ENCODE data around the gene FLVCR2.

Gene FLVCR2

DNA sequence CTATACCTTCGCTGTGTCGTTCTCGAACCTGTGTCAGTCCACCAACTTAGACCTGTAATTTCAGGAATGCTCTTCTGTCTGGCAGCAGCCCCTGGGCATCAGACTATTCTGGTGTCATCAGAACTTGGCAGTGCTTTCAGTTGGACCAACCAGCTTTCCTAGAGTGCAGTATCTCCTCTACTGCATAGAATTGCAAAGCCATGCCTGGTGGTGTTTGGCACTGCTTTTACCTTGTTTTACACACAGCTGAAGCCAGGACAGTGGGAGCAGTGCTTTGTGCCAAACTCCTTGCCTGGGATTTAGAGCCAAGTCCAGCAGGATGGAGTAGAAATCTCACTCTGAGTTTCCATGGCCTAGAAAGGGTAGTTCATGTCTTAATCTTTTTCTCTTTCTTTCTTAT is 1.5 kb downstream of the FLVCR2 start:
- CTCF ChIA-PET: interaction anchor here (0.6 kb wide), 1 partner anchor 327 kb away, joined by 3 read pairs; no protein-coding TSS in a partner anchor
- no peak for DNase-seq (ENCODE audit: extremely low spot score)
- TF ChIP-seq FOXK2 (IDR thresholded peaks at IDR 0.05) (no peak), HDGF (IDR thresholded peaks at IDR 0.05; ENCODE audit: borderline replicate concordance) (no peak), NFRKB (IDR thresholded peaks at IDR 0.05) (no peak), CTBP1 (IDR thresholded peaks at IDR 0.05; ENCODE audit: borderline replicate concordance) (no peak), L3MBTL2 (conservative IDR thresholded peaks at IDR 0.05) (no peak), LEF1 (IDR thresholded peaks at IDR 0.05; ENCODE audit: borderline replicate concordance) (no peak), SP1 (IDR thresholded peaks at IDR 0.05) (no peak), ARNT (IDR thresholded peaks at IDR 0.05) (no peak), FOXA1 (IDR thresholded peaks at IDR 0.05) (no peak), BHLHE40 (IDR thresholded peaks at IDR 0.05; ENCODE audit: borderline replicate concordance) (no peak), TARDBP (IDR thresholded peaks at IDR 0.05) (no peak)
- TF ChIP-seq, protein P1, sequence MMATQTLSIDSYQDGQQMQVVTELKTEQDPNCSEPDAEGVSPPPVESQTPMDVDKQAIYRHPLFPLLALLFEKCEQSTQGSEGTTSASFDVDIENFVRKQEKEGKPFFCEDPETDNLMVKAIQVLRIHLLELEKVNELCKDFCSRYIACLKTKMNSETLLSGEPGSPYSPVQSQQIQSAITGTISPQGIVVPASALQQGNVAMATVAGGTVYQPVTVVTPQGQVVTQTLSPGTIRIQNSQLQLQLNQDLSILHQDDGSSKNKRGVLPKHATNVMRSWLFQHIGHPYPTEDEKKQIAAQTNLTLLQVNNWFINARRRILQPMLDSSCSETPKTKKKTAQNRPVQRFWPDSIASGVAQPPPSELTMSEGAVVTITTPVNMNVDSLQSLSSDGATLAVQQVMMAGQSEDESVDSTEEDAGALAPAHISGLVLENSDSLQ (IDR thresholded peaks at IDR 0.05): no peak
- POLR2A ChIA-PET: interaction anchor here (4.0 kb wide), 1 partner anchor 81 kb away, joined by 26 read pairs; the partner anchor contains the start of genes ERG28 and TTLL5

DNA sequence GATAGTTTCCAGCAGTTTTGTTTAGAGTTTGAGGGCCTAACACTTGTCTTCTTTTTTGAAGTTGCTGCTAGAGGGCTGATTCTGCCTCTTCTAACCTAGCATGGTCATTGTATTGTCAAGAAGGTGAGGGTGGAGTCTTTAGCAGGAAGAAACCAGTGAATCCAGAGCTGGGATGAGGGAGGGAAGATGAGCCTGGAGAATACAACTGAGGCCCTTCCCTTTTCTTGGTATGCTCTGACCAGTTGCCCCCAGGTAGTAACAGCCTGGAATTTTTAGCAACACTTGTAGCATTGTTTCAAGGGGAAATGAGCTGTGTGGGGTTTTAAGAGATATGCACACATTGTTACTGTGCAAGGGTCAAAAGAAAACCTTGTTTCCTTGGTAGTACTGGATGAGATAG is 9.0 kb downstream of the FLVCR2 start:
- ChIA-PET CTCF (no interaction called here), POLR2A (no interaction called here)
- TF ChIP-seq HDGF (IDR thresholded peaks at IDR 0.05; ENCODE audit: borderline replicate concordance) (no peak), TARDBP (IDR thresholded peaks at IDR 0.05) (no peak), FOXA1 (IDR thresholded peaks at IDR 0.05) (no peak), SP1 (IDR thresholded peaks at IDR 0.05) (no peak), FOXK2 (IDR thresholded peaks at IDR 0.05) (no peak), CTBP1 (IDR thresholded peaks at IDR 0.05; ENCODE audit: borderline replicate concordance) (no peak), LEF1 (IDR thresholded peaks at IDR 0.05; ENCODE audit: borderline replicate concordance) (no peak), FOXM1 (IDR thresholded peaks at IDR 0.05; ENCODE audit: borderline replicate concordance) (no peak), ARNT (IDR thresholded peaks at IDR 0.05) (no peak), NFRKB (IDR thresholded peaks at IDR 0.05) (no peak), BHLHE40 (IDR thresholded peaks at IDR 0.05; ENCODE audit: borderline replicate concordance) (no peak)
- TF ChIP-seq, protein P1 (IDR thresholded peaks at IDR 0.05): no peak
- no peak for DNase-seq (ENCODE audit: extremely low spot score)

DNA sequence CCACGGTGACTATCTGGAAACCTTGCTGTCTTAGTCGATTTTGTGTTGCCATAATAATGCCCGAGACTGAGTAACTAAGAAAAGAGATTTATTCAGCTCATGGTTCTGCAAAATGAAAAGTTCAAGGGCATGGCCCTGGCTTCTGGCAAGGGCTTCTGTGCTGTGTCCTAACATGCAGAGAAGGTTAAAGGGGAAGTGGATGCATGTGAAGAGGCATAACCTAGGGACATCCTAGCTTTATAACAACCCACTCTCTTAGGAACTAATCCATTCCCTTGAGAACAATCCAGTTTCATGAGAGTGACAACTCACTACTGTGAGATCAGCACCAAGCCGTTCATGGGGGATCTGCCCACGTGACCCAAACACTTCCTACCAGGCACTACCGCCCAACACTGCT is 11.5 kb downstream of the FLVCR2 start:
- POLR2A ChIA-PET: no interaction called here
- DNase-seq (ENCODE audit: extremely low spot score): no peak
- no peak for TF ChIP-seq SP1 (IDR thresholded peaks at IDR 0.05)
- no peak for TF ChIP-seq ZNF384 (IDR thresholded peaks at IDR 0.05)
- no peak for TF ChIP-seq FOXK2 (IDR thresholded peaks at IDR 0.05)
- no peak for TF ChIP-seq BHLHE40 (IDR thresholded peaks at IDR 0.05; ENCODE audit: borderline replicate concordance)
- no peak for TF ChIP-seq FOXM1 (IDR thresholded peaks at IDR 0.05; ENCODE audit: borderline replicate concordance)
- TF ChIP-seq L3MBTL2 (conservative IDR thresholded peaks at IDR 0.05): no peak
- TF ChIP-seq FOXA1 (IDR thresholded peaks at IDR 0.05): no peak
- no peak for TF ChIP-seq CTBP1 (IDR thresholded peaks at IDR 0.05; ENCODE audit: borderline replicate concordance)
- TF ChIP-seq SUZ12 (IDR thresholded peaks at IDR 0.05): no peak
- TF ChIP-seq, protein P1 (IDR thresholded peaks at IDR 0.05): no peak
- no peak for TF ChIP-seq ELF4 (IDR thresholded peaks at IDR 0.05)
- no peak for TF ChIP-seq LEF1 (IDR thresholded peaks at IDR 0.05; ENCODE audit: borderline replicate concordance)
- no peak for TF ChIP-seq HDGF (IDR thresholded peaks at IDR 0.05; ENCODE audit: borderline replicate concordance)
- TF ChIP-seq NFRKB (IDR thresholded peaks at IDR 0.05): no peak
- TF ChIP-seq TARDBP (IDR thresholded peaks at IDR 0.05): no peak
- no peak for TF ChIP-seq ARNT (IDR thresholded peaks at IDR 0.05)
- CTCF ChIA-PET: no interaction called here

DNA sequence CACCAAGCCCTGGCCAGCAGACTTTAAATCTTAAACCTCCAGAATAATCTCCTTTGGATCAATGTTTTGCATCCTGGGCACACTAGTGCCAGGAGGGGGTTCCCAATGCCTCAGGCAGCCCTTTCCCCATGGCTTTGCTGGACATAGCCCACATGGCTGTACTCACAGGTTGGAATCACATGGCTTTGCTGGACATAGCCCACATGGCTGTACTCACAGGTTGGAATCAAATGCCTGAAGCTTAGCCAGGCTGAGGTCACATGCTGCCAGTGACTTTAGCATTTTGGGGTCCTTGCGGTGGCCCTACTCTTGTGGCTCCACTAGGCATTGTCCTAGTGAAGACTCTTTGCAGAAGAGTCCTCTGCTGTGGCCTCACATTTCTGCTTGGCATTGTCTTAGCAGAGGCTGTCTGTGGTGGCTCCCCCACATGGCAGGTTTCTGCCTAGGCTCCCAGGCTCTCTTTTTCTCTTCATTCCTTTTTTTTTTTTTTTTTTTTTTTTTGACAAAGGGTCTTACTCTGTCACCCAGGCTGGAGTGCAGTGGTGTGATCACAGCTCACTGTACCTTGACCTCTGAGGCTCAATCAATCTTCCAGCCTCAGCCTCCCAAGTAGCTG is 13.0 kb downstream of the FLVCR2 start:
- ChIA-PET CTCF (no interaction called here), POLR2A (no interaction called here)
- no peak for DNase-seq (ENCODE audit: extremely low spot score)
- TF ChIP-seq L3MBTL2 (conservative IDR thresholded peaks at IDR 0.05): no peak
- no peak for TF ChIP-seq CTBP1 (IDR thresholded peaks at IDR 0.05; ENCODE audit: borderline replicate concordance)
- TF ChIP-seq SUZ12 (IDR thresholded peaks at IDR 0.05): no peak
- TF ChIP-seq FOXM1 (IDR thresholded peaks at IDR 0.05; ENCODE audit: borderline replicate concordance): no peak
- no peak for TF ChIP-seq ZNF384 (IDR thresholded peaks at IDR 0.05)
- no peak for TF ChIP-seq HDGF (IDR thresholded peaks at IDR 0.05; ENCODE audit: borderline replicate concordance)
- no peak for TF ChIP-seq ARNT (IDR thresholded peaks at IDR 0.05)
- TF ChIP-seq ELF4 (IDR thresholded peaks at IDR 0.05): no peak
- no peak for TF ChIP-seq LEF1 (IDR thresholded peaks at IDR 0.05; ENCODE audit: borderline replicate concordance)
- no peak for TF ChIP-seq BHLHE40 (IDR thresholded peaks at IDR 0.05; ENCODE audit: borderline replicate concordance)
- TF ChIP-seq TARDBP (IDR thresholded peaks at IDR 0.05): no peak
- no peak for TF ChIP-seq FOXA1 (IDR thresholded peaks at IDR 0.05)

DNA sequence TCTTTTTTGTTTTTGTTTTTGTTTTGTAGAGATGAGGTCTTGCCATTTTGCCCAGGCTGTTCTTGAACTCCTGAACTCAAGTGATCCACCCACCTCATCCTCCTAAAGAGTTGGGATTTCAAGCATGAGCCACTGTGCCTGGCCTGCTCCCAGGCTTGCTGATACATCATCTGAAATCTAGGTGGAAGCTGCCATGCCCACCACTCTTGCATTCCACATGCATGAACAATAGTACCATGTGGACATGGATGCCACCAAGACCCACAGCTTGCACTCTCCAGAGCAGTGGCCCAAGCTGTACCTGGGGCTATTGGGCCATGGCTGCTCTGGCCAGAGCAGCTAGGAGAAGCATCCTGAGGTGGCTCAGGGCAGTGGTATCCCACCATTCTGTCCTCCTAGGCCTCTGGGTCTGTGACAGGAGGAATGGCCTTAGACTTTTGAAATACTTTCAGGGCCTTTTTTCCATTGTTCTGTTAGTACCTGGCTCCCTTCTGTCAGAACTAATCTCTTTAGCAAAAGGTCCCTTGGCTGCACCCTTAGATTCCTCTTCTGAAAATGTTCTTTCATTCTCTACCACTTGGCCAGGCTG is 13.7 kb downstream of the FLVCR2 start:
- POLR2A ChIA-PET: no interaction called here
- DNase-seq (ENCODE audit: extremely low spot score): no peak
- CTCF ChIA-PET: no interaction called here

More for the DNA sequence above, 13.7 kb downstream of the FLVCR2 start:
- TF ChIP-seq, protein P1 (IDR thresholded peaks at IDR 0.05): no peak
- TF ChIP-seq ELF4 (IDR thresholded peaks at IDR 0.05) (no peak), SP1 (IDR thresholded peaks at IDR 0.05) (no peak), NFRKB (IDR thresholded peaks at IDR 0.05) (no peak)

Data from HEK293T (cell line).